SU-DHL-6 (cell line): ENCODE results near the gene ZNF69.

Source experiments
- CTCF ChIP-seq: fragments of 200-600 bp; sonication (generic); IDR thresholded peaks from one replicate; pipeline ENCODE4 v1.5.1; 2017; ENCODE audit warnings: antibody characterized with exemption, mild to moderate bottlenecking, low read length, moderate library complexity; ENCODE audit not compliant: insufficient read depth, poor library complexity, severe bottlenecking
- EZH2phosphoT487 ChIP-seq: fragments of 200-600 bp; sonication (generic), shearing (Covaris generic); conservative IDR thresholded peaks from 2 replicates; pipeline ENCODE4 v1.6.1; 2018; ENCODE audit warnings: mild to moderate bottlenecking, antibody characterized with exemption, low read length, moderate library complexity, mixed read lengths

GRCh38 chr19:11873762-11874161, 13.8 kb upstream of the ZNF69 start:
- TF ChIP-seq CTCF = no peak
- TF ChIP-seq EZH2phosphoT487 = no peak
